22Rv1 (cell line): ENCODE measurements around the gene SPX.

Source experiments
- ZFX ChIP-seq: fragments of 450-650 bp; IDR thresholded peaks from 2 replicates; pipeline ENCODE4 v1.6.1; 2017; ENCODE audit warnings: antibody characterized with exemption, borderline replicate concordance
- TF ChIP-seq, protein P1 (sequence below): fragments of 450-650 bp; IDR thresholded peaks from 2 replicates; pipeline ENCODE4 v1.5.1; 2017; ENCODE audit warnings: mild to moderate bottlenecking

DNA sequence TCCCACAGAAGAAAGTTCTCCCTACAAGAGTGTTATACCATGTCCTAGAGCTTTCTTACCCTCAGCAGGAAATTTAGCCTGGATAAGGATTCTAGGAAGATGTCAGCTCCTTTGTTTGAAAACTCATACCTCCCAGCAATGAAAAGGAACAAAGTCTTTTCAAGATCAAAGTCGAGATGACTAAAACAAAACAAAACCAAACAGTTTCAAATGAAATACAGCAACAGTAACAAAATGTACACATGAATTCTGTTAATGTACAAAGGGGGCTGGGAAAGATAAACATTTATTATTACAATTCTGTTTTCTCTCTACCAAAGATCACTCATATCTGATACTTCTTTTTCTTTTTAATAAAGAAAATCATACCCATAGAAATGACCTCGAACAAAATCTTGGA, 36.8 kb downstream of the SPX start:
- TF ChIP-seq, protein P1, sequence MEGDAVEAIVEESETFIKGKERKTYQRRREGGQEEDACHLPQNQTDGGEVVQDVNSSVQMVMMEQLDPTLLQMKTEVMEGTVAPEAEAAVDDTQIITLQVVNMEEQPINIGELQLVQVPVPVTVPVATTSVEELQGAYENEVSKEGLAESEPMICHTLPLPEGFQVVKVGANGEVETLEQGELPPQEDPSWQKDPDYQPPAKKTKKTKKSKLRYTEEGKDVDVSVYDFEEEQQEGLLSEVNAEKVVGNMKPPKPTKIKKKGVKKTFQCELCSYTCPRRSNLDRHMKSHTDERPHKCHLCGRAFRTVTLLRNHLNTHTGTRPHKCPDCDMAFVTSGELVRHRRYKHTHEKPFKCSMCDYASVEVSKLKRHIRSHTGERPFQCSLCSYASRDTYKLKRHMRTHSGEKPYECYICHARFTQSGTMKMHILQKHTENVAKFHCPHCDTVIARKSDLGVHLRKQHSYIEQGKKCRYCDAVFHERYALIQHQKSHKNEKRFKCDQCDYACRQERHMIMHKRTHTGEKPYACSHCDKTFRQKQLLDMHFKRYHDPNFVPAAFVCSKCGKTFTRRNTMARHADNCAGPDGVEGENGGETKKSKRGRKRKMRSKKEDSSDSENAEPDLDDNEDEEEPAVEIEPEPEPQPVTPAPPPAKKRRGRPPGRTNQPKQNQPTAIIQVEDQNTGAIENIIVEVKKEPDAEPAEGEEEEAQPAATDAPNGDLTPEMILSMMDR = no peak
- TF ChIP-seq ZFX = no peak
